ENCODE data around the gene NOXA1. TPM values are rescaled to one million over a fixed set of nuclear protein-coding genes. Genes with fewer than 3 reads are reported as not detected.
A peak's percentile ranks its signal among the peaks of the same experiment; 100 is the strongest.

NOXA1 gene
- total and polyA plus RNA-seq, 2 of the 8 experiments (the other 6 are each of a cell fraction or from before 2014, with no cell fraction given): 0.34 to 0.91 TPM

- no peak overlapping the region for H4K8ac ChIP-seq (ENCODE audit: extremely low read depth, insufficient read depth, low read length)
- H2AK5ac ChIP-seq (ENCODE audit: low read depth, low read length): no peak overlapping the region
- peaks cover 6 to 22% (median 7%) of the 10 kb centered on the region in 4 experiments; a peak in 7 of 8 replicates for H3K36me3 ChIP-seq (ENCODE audit: control insufficient read depth in 2 of 4, insufficient read depth in 4 of 4, low read length in 3 of 4)
- no peak overlapping the region for H3K9ac ChIP-seq (replicated peaks in 1 of 4; ENCODE audit: extremely low read depth in 1 of 4, low read depth in 3 of 4, low read length in 3 of 4)
- ChIA-PET POLR2A (ENCODE audit: partially characterized antibody) (interaction anchor here (0.6 to 3.6 kb wide), 6 partner anchors 9 to 177 kb away, joined by 3 to 28 read pairs (median 4); partner anchors contain the start of gene ENTPD8), CTCF (ENCODE audit: partially characterized antibody) (interaction anchor here (1.3 to 2.5 kb wide), 2 partner anchors 9 to 10 kb away, joined by 6 to 13 read pairs; no protein-coding TSS in a partner anchor)
- H4K91ac ChIP-seq (replicated peaks; ENCODE audit: insufficient read length, low read length): no peak overlapping the region
- H4K5ac ChIP-seq (ENCODE audit: insufficient read length, low read depth, low read length): no peak overlapping the region
- H3K4me3 ChIP-seq (ENCODE audit: extremely low read depth in 1 of 4, insufficient read depth in 2 of 4, low read depth in 3 of 4, low read length in 4 of 4): peak overlapping the region; percentile 23 to 71 (median 50)
- H3K79me1 ChIP-seq (ENCODE audit: low read depth, low read length): peaks cover 3% of the 10 kb centered on the region; the same call in 1 of the 2 replicates
- H3K9me3 ChIP-seq (ENCODE audit: insufficient read depth in 2 of 2, low read depth in 1 of 2, low read length in 1 of 2): no peaks in the 10 kb centered on the region
- DNase-seq (ENCODE audit: low read depth in 1 of 2, low spot score in 2 of 2) (peak; percentile 86 to 87), FAIRE-seq (no peak)
- H2BK20ac ChIP-seq (ENCODE audit: low read length): no peak overlapping the region
- H2BK15ac ChIP-seq (ENCODE audit: low read length): no peak overlapping the region
- H3K18ac ChIP-seq (ENCODE audit: extremely low read depth, low read length): no peak overlapping the region
- no peak overlapping the region for H3K14ac ChIP-seq (ENCODE audit: insufficient read length)
- no peak overlapping the region for H3K4ac ChIP-seq (replicated peaks; ENCODE audit: insufficient read length, low read depth, low read length)
- no peak for TF ChIP-seq BACH1 (IDR thresholded peaks at IDR 0.05; ENCODE audit: low read length)
- peak; percentile 20; the same call in 1 of the 2 replicates for TF ChIP-seq SP1 (IDR thresholded peaks at IDR 0.05; ENCODE audit: low read depth, low read length)
- no peak overlapping the region for H3K23ac ChIP-seq (ENCODE audit: insufficient read length)
- no peak overlapping the region for H2BK12ac ChIP-seq (ENCODE audit: low read depth, low read length)
- H3K27ac ChIP-seq (ENCODE audit: low read depth, low read length): no peak overlapping the region
- H2AFZ ChIP-seq (ENCODE audit: low read length): no peak overlapping the region
- H3K4me2 ChIP-seq (ENCODE audit: insufficient read depth in 1 of 2, low read depth in 2 of 2, low read length in 2 of 2): peak overlapping the region; percentile 56 to 82
- H4K20me1 ChIP-seq (replicated peaks in 1 of 2; ENCODE audit: control insufficient read depth in 1 of 2, insufficient read depth in 2 of 2, low read length in 2 of 2): peaks cover 0 to 13% of the 10 kb centered on the region in 2 experiments
- H2BK5ac ChIP-seq (ENCODE audit: low read depth, low read length): no peak overlapping the region
- WGBS, 2 experiments (ENCODE audit: extremely low coverage in 1 of 2, insufficient coverage in 1 of 2, insufficient read length in 1 of 2, insufficient replicate concordance in 2 of 2, low coverage in 1 of 2, low lambda C conversion rate in 2 of 2, missing lambda C conversion rate in 1 of 2): 8% methylated on average over 13 of the region's 25 CpGs; no CpG with 5 or more reads in 1 of the 2 experiments
- peaks cover 0 to 22% (median 17%) of the 10 kb centered on the region in 4 experiments; a peak in 6 of 7 replicates for H3K4me1 ChIP-seq (replicated peaks in 1 of 4; ENCODE audit: control insufficient read depth in 3 of 4, insufficient read depth in 4 of 4, low read length in 3 of 4)
- H3K27me3 ChIP-seq (replicated peaks in 1 of 4; ENCODE audit: control insufficient read depth in 3 of 4, extremely low read depth in 1 of 4, insufficient read depth in 3 of 4, low read length in 3 of 4): no peaks in the 10 kb centered on the region; a peak in 2 of 7 replicates
- no peak overlapping the region for H3K56ac ChIP-seq (replicated peaks; ENCODE audit: insufficient read length, low read depth, low read length)
- H2BK120ac ChIP-seq (replicated peaks; ENCODE audit: low read depth, low read length): no peak overlapping the region
- H3K23me2 ChIP-seq (ENCODE audit: low read depth, low read length): peaks cover 12% of the 10 kb centered on the region; the same call in 1 of the 2 replicates
- H3K79me2 ChIP-seq (ENCODE audit: control insufficient read depth in 1 of 2, insufficient read depth in 2 of 2, low read length in 2 of 2): no peaks in the 10 kb centered on the region; a peak in 1 of 4 replicates
Measured at GRCh38 chr9:137453643-137454081, 30.5 kb downstream of the NOXA1 start.
